GM23338 (cell line): ENCODE results near the gene WFDC13. TPM values are rescaled to one million over a fixed set of nuclear protein-coding genes. Genes with fewer than 3 reads are reported as not detected.

Experiments
- ATAC-seq: fragments of 200-7000 bp; cut with Tn5 transposase; 3 replicates; pipeline ENCODE4 v1.9.1; 2020
- DNase-seq: peaks from one replicate; pipeline ENCODE4 v3.0.0-alpha.2; 2015; ENCODE audit warnings: low spot score
- H2AFZ ChIP-seq: fragments of 200-600 bp; sonication (generic); 2 replicates; pipeline ENCODE4 v1.8.0; 2016; ENCODE audit warnings: antibody characterized with exemption, mild to moderate bottlenecking, moderate library complexity
- H3F3A ChIP-seq: fragments of 200-600 bp; sonication (generic); replicated peaks from 2 replicates; pipeline ENCODE4 v1.8.0; 2017; ENCODE audit warnings: antibody characterized with exemption, mixed run types, low read depth
- H3K27ac ChIP-seq: fragments of 200-600 bp; sonication (generic); 2 replicates; pipeline ENCODE4 v1.6.1; 2016; ENCODE audit warnings: low read depth
- H3K27me3 ChIP-seq: fragments of 200-600 bp; sonication (generic); 2 replicates; pipeline ENCODE4 v1.8.0; 2016; ENCODE audit warnings: mild to moderate bottlenecking, mixed run types, moderate library complexity; ENCODE audit not compliant: insufficient read depth
- H3K36me3 ChIP-seq: fragments of 200-600 bp; sonication (generic); 2 replicates; pipeline ENCODE4 v1.8.0; 2016; ENCODE audit warnings: mild to moderate bottlenecking; ENCODE audit not compliant: insufficient read depth
- H3K4me1 ChIP-seq: fragments of 200-600 bp; sonication (generic); 2 replicates; pipeline ENCODE4 v1.8.0; 2016; ENCODE audit warnings: mild to moderate bottlenecking, moderate library complexity; ENCODE audit not compliant: insufficient read depth
- H3K4me2 ChIP-seq: fragments of 200-600 bp; sonication (generic); 2 replicates; pipeline ENCODE4 v1.7.1; 2017; ENCODE audit warnings: mixed run types
- H3K4me3 ChIP-seq: fragments of 200-600 bp; sonication (generic); 2 replicates; pipeline ENCODE4 v1.6.1; 2016; ENCODE audit warnings: mixed run types
- H3K79me2 ChIP-seq: fragments of 200-600 bp; sonication (generic); replicated peaks from 2 replicates; pipeline ENCODE4 v1.8.0; 2017; ENCODE audit warnings: mild to moderate bottlenecking; ENCODE audit not compliant: insufficient read depth
- H3K9me2 ChIP-seq: fragments of 200-600 bp; sonication (generic); 2 replicates; pipeline ENCODE4 v1.8.0; 2017; ENCODE audit not compliant: insufficient read depth
- H4K20me1 ChIP-seq: fragments of 200-600 bp; sonication (generic); replicated peaks from 2 replicates; pipeline ENCODE4 v1.8.0; 2017; ENCODE audit warnings: mild to moderate bottlenecking; ENCODE audit not compliant: insufficient read depth
- H3K27ac Mint-ChIP-seq: 2 replicates; pipeline ENCODE4 v1.8.0; 2020; ENCODE audit warnings: inconsistent platforms, mild to moderate bottlenecking, moderate library complexity, mixed read lengths
- H3K27me3 Mint-ChIP-seq: 3 replicates; pipeline ENCODE4 v1.8.0; 2022; ENCODE audit warnings: low read depth, mild to moderate bottlenecking, moderate library complexity, mixed read lengths, inconsistent platforms; ENCODE audit not compliant: insufficient read depth, poor library complexity
- H3K36me3 Mint-ChIP-seq: 3 replicates; pipeline ENCODE4 v1.8.0; 2021; ENCODE audit warnings: low read depth, mild to moderate bottlenecking, inconsistent platforms, moderate library complexity, mixed read lengths
- H3K4me1 Mint-ChIP-seq: 3 replicates; pipeline ENCODE4 v1.8.0; 2020; ENCODE audit warnings: mild to moderate bottlenecking, inconsistent platforms, mixed read lengths
- H3K4me3 Mint-ChIP-seq: 3 replicates; pipeline ENCODE4 v1.8.0; 2021; ENCODE audit warnings: moderate library complexity, mild to moderate bottlenecking, inconsistent platforms, mixed read lengths
- H3K9me3 Mint-ChIP-seq: 3 replicates; pipeline ENCODE4 v1.8.0; 2020; ENCODE audit warnings: moderate library complexity, mild to moderate bottlenecking, inconsistent platforms, mixed read lengths
- CTCF ChIP-seq, 2 experiments: fragments of 200-600 bp in 1 of 2; sonication (generic) in 1 of 2; conservative IDR thresholded peaks; 2 replicates each; pipeline versions ENCODE4 v1.5.1 to v1.6.1; 2016 to 2017; ENCODE audit warnings: antibody characterized with exemption in 2 of 2, low read depth in 2 of 2, mild to moderate bottlenecking in 2 of 2, moderate library complexity in 1 of 2
- STAT1 ChIP-seq: IDR thresholded peaks from one replicate; pipeline ENCODE4 v1.6.1; 2016; ENCODE audit warnings: antibody characterized with exemption; ENCODE audit not compliant: unreplicated experiment
- microRNA-seq: library from miRNA; unstranded; fragments of <30 nt; microRNA quantifications from one replicate; pipeline ENCODE4, GENCODE V29; 2017
- polyA plus RNA-seq: library from polyadenylated mRNA; unstranded; fragments of >200 nt; fragmentation: Nextera tagmentation; extraction: Ambion mirVana; gene quantifications from 2 replicates; pipeline ENCODE4 v1.2.1, GENCODE V29; 2016
- small RNA-seq: library from RNA; depleted of rRNA; stranded (forward); fragments of <200 nt; gene quantifications from one replicate; pipeline ENCODE3, GENCODE V24; 2014; ENCODE audit warnings: low replicate concordance
- total RNA-seq: library from RNA; depleted of rRNA; stranded (reverse); fragments of >200 nt; shearing (Covaris generic); gene quantifications from 2 replicates; pipeline ENCODE4 v1.2.3, GENCODE V29; 2014; rRNA removed

WFDC13 gene
- total and polyA plus RNA-seq, 2 experiments from 2014 or later = not detected

DNA sequence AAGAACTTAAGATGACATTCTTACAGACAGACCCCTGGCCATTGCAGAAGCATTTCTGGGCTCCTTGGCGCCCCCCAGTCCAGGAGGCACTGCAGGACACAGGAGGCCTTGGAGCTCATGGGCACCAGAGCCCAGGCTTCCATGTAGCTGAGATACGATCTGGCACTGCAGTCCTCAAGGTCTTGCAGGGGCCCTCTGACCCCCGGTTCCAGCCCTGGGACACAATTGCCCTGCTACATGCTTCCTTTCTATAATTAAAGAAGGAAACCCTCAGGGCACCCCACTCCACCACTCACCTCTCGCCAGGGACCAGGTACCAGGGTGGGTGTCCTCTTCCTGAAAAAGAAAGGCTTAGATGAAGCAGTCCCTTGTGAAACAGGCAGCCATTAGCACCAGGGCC, 56.3 kb downstream of the WFDC13 start:
- H3K4me2 ChIP-seq = no peak overlapping the region
- peaks cover 30% of the 10 kb centered on the region for H3K9me3 Mint-ChIP-seq

More for the DNA sequence above, 56.3 kb downstream of the WFDC13 start:
- peaks cover 4% of the 10 kb centered on the region; the same call in 1 of the 2 replicates for H3K36me3 ChIP-seq
- peaks cover 5% of the 10 kb centered on the region; the same call in 1 of the 2 replicates for H3K9me2 ChIP-seq
- no peak for DNase-seq
- H2AFZ ChIP-seq = no peak overlapping the region
- TF ChIP-seq STAT1 (no peak), CTCF (conservative IDR thresholded peaks at IDR 0.05; ENCODE audit: low read depth in 2 of 2) (peak in 1 of 2 experiments; percentile 25; a peak in 1 of 4 replicates)
- Mint-ChIP-seq H3K4me3 (no peak overlapping the region), H3K27ac (no peak overlapping the region), H3K36me3 (peaks cover 38% of the 10 kb centered on the region), H3K27me3 (peaks cover 11% of the 10 kb centered on the region), H3K4me1 (no peaks in the 10 kb centered on the region)
- no peaks in the 10 kb centered on the region for H4K20me1 ChIP-seq
- no peak overlapping the region for H3K27ac ChIP-seq
- H3K4me3 ChIP-seq = no peak overlapping the region
- H3F3A ChIP-seq = no peaks in the 10 kb centered on the region
- no peak for ATAC-seq
- H3K4me1 ChIP-seq = no peaks in the 10 kb centered on the region
- no peaks in the 10 kb centered on the region for H3K79me2 ChIP-seq
- no peaks in the 10 kb centered on the region for H3K27me3 ChIP-seq

Small RNA genes within 50 kb of the gene (microRNA-seq; reads per million reads assigned to microRNA genes)
- 4.9 reads per million, percentile 21 among the genes with 10 or more reads in this experiment for gene MIR3617

Small RNA genes within 50 kb of the gene (small RNA-seq; reads per million reads assigned to genes)
- gene MIR3617 = not detected
- not detected for gene SPINT5P

Other genes with a start within 250 kb of the WFDC13 start
- 27.2 and 28.0 TPM in 2 replicates for gene WFDC2, start 232.3 kb upstream of the WFDC13 start, total RNA-seq
- 155 and 161 TPM in 2 replicates for gene WFDC2, start 232.3 kb upstream of the WFDC13 start, polyA plus RNA-seq
- not detected in 2 replicates for gene SPINT3, start 186.4 kb upstream of the WFDC13 start, total RNA-seq
- gene SPINT3, start 186.4 kb upstream of the WFDC13 start, polyA plus RNA-seq = not detected in 2 replicates
- gene WFDC6, start 162.6 kb upstream of the WFDC13 start, total RNA-seq = not detected in 2 replicates
- not detected in 2 replicates for gene WFDC6, start 162.6 kb upstream of the WFDC13 start, polyA plus RNA-seq
- gene EPPIN, start 154.6 kb upstream of the WFDC13 start, total RNA-seq = 0.04 TPM in 1 of 2 replicates, not detected in the other
- 0.23 and 0.78 TPM in 2 replicates for gene EPPIN, start 154.6 kb upstream of the WFDC13 start, polyA plus RNA-seq
- gene WFDC8, start 122.8 kb upstream of the WFDC13 start, total RNA-seq = not detected in 2 replicates
- gene WFDC8, start 122.8 kb upstream of the WFDC13 start, polyA plus RNA-seq = 0.23 TPM in 1 of 2 replicates, not detected in the other
- not detected in 2 replicates for gene WFDC10A, start 72.3 kb upstream of the WFDC13 start, total RNA-seq
- gene WFDC10A, start 72.3 kb upstream of the WFDC13 start, polyA plus RNA-seq = 0.43 TPM in 1 of 2 replicates, not detected in the other
- not detected in 2 replicates for gene WFDC9, start 70.8 kb upstream of the WFDC13 start, total RNA-seq
- gene WFDC9, start 70.8 kb upstream of the WFDC13 start, polyA plus RNA-seq = not detected in 2 replicates
- gene WFDC11, start 31.8 kb upstream of the WFDC13 start, total RNA-seq = not detected in 2 replicates
- 0.87 TPM in 1 of 2 replicates, not detected in the other for gene WFDC11, start 31.8 kb upstream of the WFDC13 start, polyA plus RNA-seq
- not detected in 2 replicates for gene WFDC10B, start 3.0 kb downstream of the WFDC13 start, total RNA-seq
- gene WFDC10B, start 3.0 kb downstream of the WFDC13 start, polyA plus RNA-seq = 0.50 and 1.0 TPM in 2 replicates
- not detected in 2 replicates for gene SPINT4, start 20.3 kb downstream of the WFDC13 start, total RNA-seq
- not detected in 2 replicates for gene SPINT4, start 20.3 kb downstream of the WFDC13 start, polyA plus RNA-seq
- 0.73 TPM in 1 of 2 replicates, not detected in the other for gene WFDC3, start 89.8 kb downstream of the WFDC13 start, total RNA-seq
- 0.36 TPM in 1 of 2 replicates, not detected in the other for gene WFDC3, start 89.8 kb downstream of the WFDC13 start, polyA plus RNA-seq
- gene DNTTIP1, start 89.9 kb downstream of the WFDC13 start, total RNA-seq = 21.4 and 31.6 TPM in 2 replicates
- 50.3 TPM in 2 replicates for gene DNTTIP1, start 89.9 kb downstream of the WFDC13 start, polyA plus RNA-seq
- 198 and 247 TPM in 2 replicates for gene UBE2C, start 110.6 kb downstream of the WFDC13 start, total RNA-seq
- 698 and 742 TPM in 2 replicates for gene UBE2C, start 110.6 kb downstream of the WFDC13 start, polyA plus RNA-seq
- 0.59 TPM in 1 of 2 replicates, not detected in the other for gene TNNC2, start 125.3 kb downstream of the WFDC13 start, total RNA-seq
- gene TNNC2, start 125.3 kb downstream of the WFDC13 start, polyA plus RNA-seq = 32.5 and 33.3 TPM in 2 replicates
- gene SNX21, start 131.8 kb downstream of the WFDC13 start, total RNA-seq = 26.7 and 31.5 TPM in 2 replicates
- 13.3 and 15.5 TPM in 2 replicates for gene SNX21, start 131.8 kb downstream of the WFDC13 start, polyA plus RNA-seq
- gene ACOT8, start 155.4 kb downstream of the WFDC13 start, total RNA-seq = 55.6 and 75.2 TPM in 2 replicates
- 42.0 and 43.1 TPM in 2 replicates for gene ACOT8, start 155.4 kb downstream of the WFDC13 start, polyA plus RNA-seq
- gene ZSWIM3, start 155.6 kb downstream of the WFDC13 start, total RNA-seq = 7.5 and 8.2 TPM in 2 replicates
- 2.0 and 3.0 TPM in 2 replicates for gene ZSWIM3, start 155.6 kb downstream of the WFDC13 start, polyA plus RNA-seq
- gene ZSWIM1, start 179.2 kb downstream of the WFDC13 start, total RNA-seq = 16.2 and 17.6 TPM in 2 replicates
- gene ZSWIM1, start 179.2 kb downstream of the WFDC13 start, polyA plus RNA-seq = 11.5 and 12.7 TPM in 2 replicates
- 1.0 and 7.5 TPM in 2 replicates for gene SPATA25, start 185.6 kb downstream of the WFDC13 start, total RNA-seq
- gene SPATA25, start 185.6 kb downstream of the WFDC13 start, polyA plus RNA-seq = 0.50 TPM in 1 of 2 replicates, not detected in the other
- gene NEURL2, start 189.2 kb downstream of the WFDC13 start, total RNA-seq = 7.6 and 10.9 TPM in 2 replicates
- 4.5 and 4.6 TPM in 2 replicates for gene NEURL2, start 189.2 kb downstream of the WFDC13 start, polyA plus RNA-seq
- gene CTSA, start 189.3 kb downstream of the WFDC13 start, total RNA-seq = 31.4 and 39.9 TPM in 2 replicates
- gene CTSA, start 189.3 kb downstream of the WFDC13 start, polyA plus RNA-seq = 52.8 and 63.9 TPM in 2 replicates
- gene PLTP, start 210.1 kb downstream of the WFDC13 start, total RNA-seq = 141 and 160 TPM in 2 replicates
- gene PLTP, start 210.1 kb downstream of the WFDC13 start, polyA plus RNA-seq = 107 and 108 TPM in 2 replicates
- 26.1 and 27.0 TPM in 2 replicates for gene PCIF1, start 232.6 kb downstream of the WFDC13 start, total RNA-seq
- gene PCIF1, start 232.6 kb downstream of the WFDC13 start, polyA plus RNA-seq = 28.3 and 37.0 TPM in 2 replicates